GM10266 (cell line): Measurements from ENCODE around the gene FLVCR2.

ENCODE experiments used
- DNase-seq: peaks from one replicate; pipeline ENCODE4 v3.0.0; 2012; ENCODE audit errors: extremely low spot score
- TF ChIP-seq, protein P1 (sequence below): IDR thresholded peaks from 2 replicates; pipeline ENCODE4 v1.5.1; 2012; ENCODE audit warnings: mild to moderate bottlenecking, low read depth; ENCODE audit not compliant: control insufficient read depth, insufficient read depth; ENCODE audit errors: missing control alignments

FLVCR2 gene

DNA sequence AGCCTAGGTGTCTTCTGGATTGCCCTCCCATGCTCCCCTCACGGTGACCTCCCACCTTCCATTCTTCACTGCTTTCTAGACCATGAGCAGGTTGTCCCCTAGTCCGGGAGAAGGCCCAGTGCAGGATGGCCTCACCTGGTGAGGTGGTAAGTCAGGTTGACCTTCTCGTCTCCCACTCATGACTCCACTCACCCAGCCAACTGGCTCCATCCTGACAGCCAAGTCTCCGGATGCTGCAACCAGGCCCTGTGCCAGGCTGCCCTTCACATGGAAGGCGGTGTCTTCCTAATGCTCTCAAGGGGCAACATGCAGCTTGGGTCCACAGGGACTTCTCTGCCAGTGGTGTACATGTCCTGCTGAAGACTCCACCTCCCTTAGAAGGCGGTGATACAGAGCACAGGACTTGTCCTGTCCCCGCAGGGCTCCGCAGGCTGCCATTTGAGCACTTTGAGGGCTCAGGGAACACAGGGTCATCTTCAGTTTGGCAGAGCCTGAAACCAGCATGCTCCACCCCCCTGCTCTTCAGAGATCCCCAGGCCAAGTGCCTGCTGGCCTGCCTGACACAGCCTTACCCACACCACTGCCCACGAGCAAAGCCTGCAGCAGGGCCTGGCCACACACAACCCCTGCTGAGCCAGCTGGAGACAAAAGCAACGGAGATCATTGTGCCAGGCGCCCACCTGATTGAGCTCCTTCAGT, 30.7 kb upstream of the FLVCR2 start:
- TF ChIP-seq, protein P1, sequence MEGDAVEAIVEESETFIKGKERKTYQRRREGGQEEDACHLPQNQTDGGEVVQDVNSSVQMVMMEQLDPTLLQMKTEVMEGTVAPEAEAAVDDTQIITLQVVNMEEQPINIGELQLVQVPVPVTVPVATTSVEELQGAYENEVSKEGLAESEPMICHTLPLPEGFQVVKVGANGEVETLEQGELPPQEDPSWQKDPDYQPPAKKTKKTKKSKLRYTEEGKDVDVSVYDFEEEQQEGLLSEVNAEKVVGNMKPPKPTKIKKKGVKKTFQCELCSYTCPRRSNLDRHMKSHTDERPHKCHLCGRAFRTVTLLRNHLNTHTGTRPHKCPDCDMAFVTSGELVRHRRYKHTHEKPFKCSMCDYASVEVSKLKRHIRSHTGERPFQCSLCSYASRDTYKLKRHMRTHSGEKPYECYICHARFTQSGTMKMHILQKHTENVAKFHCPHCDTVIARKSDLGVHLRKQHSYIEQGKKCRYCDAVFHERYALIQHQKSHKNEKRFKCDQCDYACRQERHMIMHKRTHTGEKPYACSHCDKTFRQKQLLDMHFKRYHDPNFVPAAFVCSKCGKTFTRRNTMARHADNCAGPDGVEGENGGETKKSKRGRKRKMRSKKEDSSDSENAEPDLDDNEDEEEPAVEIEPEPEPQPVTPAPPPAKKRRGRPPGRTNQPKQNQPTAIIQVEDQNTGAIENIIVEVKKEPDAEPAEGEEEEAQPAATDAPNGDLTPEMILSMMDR, result no peak
- DNase-seq, result no peak

DNA sequence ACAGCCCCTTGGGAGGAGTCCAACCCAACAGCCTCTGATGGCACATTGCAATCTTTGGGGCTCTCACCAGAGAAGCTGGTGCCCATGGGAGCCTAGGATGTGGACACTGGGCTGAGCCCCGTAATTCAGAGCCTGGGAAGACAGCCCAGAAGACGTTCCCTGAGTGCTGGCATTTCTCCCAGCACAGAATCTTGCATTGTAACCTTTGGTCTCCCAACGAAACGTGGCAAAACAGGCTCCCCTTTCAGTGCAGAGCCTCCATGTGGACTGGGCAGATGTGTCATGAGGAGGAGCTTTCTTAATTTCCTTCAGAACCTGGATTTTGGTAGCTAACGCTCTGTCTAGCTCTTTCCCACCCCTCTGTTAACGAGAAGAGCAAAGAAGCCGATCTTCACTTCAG, 29.9 kb upstream of the FLVCR2 start:
- TF ChIP-seq, protein P1, result no peak
- no peak for DNase-seq

DNA sequence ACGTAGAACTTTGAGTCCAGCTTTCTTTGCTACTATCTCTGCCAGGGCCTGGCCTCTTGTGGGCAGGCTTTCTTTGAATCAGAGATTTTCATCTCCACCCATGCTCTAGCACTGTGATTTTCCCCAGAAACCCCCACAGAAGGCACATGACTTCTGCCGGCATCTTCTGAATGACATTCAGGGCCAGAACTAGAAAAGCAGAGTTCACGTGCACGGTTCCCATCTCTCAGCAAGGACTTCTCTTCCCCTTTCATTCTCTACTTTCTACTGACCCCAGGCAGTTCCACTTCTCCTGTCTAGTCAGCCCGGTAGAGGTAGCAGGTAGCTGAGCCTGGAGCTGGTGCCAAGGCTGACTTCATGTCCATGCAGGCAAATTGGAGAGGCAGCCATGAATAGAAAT, 29.3 kb upstream of the FLVCR2 start:
- peak; percentile 45 for DNase-seq
- TF ChIP-seq, protein P1, result no peak

DNA sequence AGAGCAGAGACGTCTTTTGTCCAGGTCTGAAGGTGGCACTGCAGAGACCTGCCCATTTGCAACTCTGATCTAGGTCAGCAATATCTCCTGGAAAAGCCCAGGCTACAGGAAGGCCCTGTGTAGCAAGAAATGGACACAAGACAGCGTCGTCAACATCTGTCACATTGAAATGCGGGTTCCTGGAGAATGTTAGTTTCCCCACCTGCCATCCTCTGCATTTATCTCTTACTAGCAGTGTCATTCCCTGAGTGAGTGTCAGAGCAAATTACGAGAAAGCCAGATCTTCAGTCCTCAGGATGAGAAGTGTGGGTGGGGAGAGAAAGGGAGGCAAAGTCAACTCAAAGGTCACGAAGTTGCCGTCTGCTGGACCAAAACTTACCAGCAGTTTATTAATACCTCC, 27.4 kb upstream of the FLVCR2 start:
- DNase-seq, result no peak
- TF ChIP-seq, protein P1, result no peak

DNA sequence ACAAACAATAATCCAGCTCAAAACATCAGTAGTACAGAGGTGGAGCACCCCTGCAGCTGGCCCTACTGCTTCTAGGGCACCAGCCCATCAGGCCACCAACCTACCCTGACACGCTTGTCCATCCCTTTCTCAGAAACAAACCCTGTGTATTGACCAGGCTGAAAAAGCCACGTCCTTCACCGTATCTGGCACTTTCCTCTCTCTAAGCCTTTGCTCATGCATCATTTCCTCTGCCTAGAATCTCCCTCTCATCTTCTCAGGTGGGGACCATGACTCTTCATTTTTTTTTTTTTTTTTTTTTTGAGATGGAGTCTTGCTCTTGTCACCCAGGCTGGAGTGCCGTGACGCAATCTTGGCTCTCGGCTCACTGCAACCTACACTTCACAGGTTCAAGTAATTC, 25.3 kb upstream of the FLVCR2 start:
- DNase-seq, result no peak

DNA sequence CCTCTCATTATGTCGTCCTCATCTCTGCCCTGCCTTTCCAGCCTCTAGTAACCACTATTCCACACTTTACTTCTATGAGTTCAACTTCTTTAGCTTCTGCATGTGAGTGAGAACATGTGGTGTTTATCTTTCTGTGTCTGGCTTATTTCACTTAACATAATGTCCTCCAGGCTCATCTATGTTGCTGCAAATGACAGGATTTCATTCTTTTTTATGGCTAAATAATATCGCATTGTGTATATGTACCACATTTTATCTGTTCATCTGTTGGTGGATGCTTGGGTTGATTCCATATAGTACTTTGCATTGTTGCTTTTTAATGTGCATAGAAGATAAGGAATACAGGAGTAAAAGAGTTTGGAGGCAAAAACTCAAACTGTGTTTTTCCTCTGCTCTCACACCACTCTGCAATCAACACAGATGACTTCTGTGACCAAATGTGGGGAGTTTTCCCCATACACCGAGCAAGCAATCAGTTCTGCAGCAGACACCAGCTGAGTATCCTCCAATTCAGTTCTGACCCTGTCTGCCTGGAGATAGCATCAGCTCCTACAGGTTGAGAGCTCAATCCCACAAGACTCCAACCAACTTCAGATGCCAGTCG, 24.6 kb upstream of the FLVCR2 start:
- TF ChIP-seq, protein P1, result no peak
- DNase-seq, result no peak

More for the DNA sequence above, 25.3 kb upstream of the FLVCR2 start:
- TF ChIP-seq, protein P1, result no peak

DNA sequence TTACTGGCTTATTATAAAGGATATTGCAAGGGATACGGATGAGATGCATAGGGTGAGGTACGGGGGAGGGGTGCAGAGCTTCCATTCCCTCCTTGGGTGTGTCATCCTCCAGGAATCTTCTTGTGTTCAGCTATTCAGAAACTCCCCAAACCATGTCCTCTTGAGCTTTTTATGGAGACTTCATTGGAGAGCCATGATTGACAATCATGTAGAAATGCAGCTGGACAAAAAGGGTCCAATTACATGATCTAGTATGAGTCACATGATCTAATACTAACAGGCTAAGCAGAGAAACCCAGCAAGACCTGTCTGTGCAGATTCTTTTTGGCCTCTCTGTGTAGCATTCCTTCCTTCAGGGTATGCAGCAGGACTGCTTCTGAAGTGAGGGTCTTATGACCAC, 23.9 kb upstream of the FLVCR2 start:
- DNase-seq, result no peak
- TF ChIP-seq, protein P1, result no peak
